DND-41 (cell line): ENCODE measurements around the gene IGFBP7.

ENCODE experiments used
- ATAC-seq: fragments of 200-7000 bp; cut with Tn5 transposase; 3 replicates; pipeline ENCODE4 v1.9.1; 2021; ENCODE audit warnings: low read depth; ENCODE audit not compliant: insufficient read depth
- DNase-seq: peaks from one replicate; pipeline ENCODE4 v3.0.0-alpha.2; 2020
- H2AFZ ChIP-seq: 2 replicates; pipeline ENCODE4 v1.6.0; 2012; ENCODE audit warnings: low read depth, low read length
- H3K27ac ChIP-seq: 2 replicates; pipeline ENCODE4 v1.5.1; 2012; ENCODE audit warnings: low read length, inconsistent platforms
- H3K27me3 ChIP-seq: fragments of 200-600 bp; sonication (generic); 2 replicates; pipeline ENCODE4 v1.6.0; 2012; ENCODE audit warnings: low read length, mild to moderate bottlenecking, inconsistent platforms; ENCODE audit not compliant: insufficient read depth, poor library complexity
- H3K36me3 ChIP-seq: 2 replicates; pipeline ENCODE4 v1.5.1; 2012; ENCODE audit warnings: low read length, inconsistent platforms; ENCODE audit not compliant: insufficient read depth
- H3K4me1 ChIP-seq: 2 replicates; pipeline ENCODE4 v1.5.1; 2012; ENCODE audit warnings: mild to moderate bottlenecking, low read length; ENCODE audit not compliant: insufficient read depth
- H3K4me2 ChIP-seq: 2 replicates; pipeline ENCODE4 v1.6.0; 2012; ENCODE audit warnings: mild to moderate bottlenecking, moderate library complexity, low read length, inconsistent platforms; ENCODE audit not compliant: insufficient read depth
- H3K4me3 ChIP-seq, 2 experiments: fragments of 200-600 bp in 1 of 2; shearing (Covaris generic) in 1 of 2; 2 replicates each; pipeline ENCODE4 v1.5.1; 2012 to 2016; ENCODE audit warnings: inconsistent platforms in 2 of 2, low read length in 2 of 2, mild to moderate bottlenecking in 2 of 2, low read depth in 1 of 2, moderate library complexity in 1 of 2
- H3K79me2 ChIP-seq: 2 replicates; pipeline ENCODE4 v1.6.0; 2012; ENCODE audit warnings: low read length, inconsistent platforms; ENCODE audit not compliant: insufficient read depth
- H3K9ac ChIP-seq: 2 replicates; pipeline ENCODE4 v1.6.0; 2012; ENCODE audit warnings: low read depth, mild to moderate bottlenecking, inconsistent platforms, low read length, moderate library complexity
- H3K9me3 ChIP-seq: 2 replicates; pipeline ENCODE4 v1.5.1; 2012; ENCODE audit warnings: low read length, moderate library complexity, mild to moderate bottlenecking, inconsistent platforms; ENCODE audit not compliant: insufficient read depth, severe bottlenecking
- H4K20me1 ChIP-seq: 2 replicates; pipeline ENCODE4 v1.6.0; 2012; ENCODE audit warnings: low read length; ENCODE audit not compliant: insufficient read depth
- EZH2 ChIP-seq: IDR thresholded peaks from 3 replicates; pipeline ENCODE4 v1.6.1; 2012; ENCODE audit warnings: borderline replicate concordance, low read depth, mild to moderate bottlenecking, moderate library complexity, low read length, inconsistent platforms; ENCODE audit not compliant: severe bottlenecking
- TF ChIP-seq, protein P1 (sequence below): IDR thresholded peaks from 2 replicates; pipeline ENCODE4 v1.5.1; 2012; ENCODE audit warnings: borderline replicate concordance, low read length, moderate library complexity, mild to moderate bottlenecking; ENCODE audit not compliant: poor library complexity, severe bottlenecking; ENCODE audit errors: extremely low read depth

The IGFBP7 gene

DNA sequence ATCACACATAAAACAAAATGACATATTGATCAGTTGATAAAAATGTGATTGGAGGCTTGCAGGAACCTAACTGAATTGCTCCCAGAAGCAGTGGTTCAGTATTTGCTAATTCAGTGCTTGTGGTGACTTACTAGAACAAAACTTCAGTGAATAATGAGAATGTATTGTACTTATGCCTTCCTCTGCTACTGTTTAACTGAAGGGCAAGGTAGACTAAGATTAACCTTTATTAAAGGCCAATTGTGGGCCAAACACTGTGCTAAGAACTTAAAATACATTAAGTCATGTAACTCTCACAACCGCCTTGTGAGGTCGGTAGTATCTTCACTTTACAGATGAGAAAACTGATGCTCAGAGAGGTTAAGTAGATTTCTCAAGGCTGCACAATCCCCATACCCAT is 14.9 kb downstream of the IGFBP7 start:
- no peaks in the 10 kb centered on the region for H3K27me3 ChIP-seq
- H3K36me3 ChIP-seq, result no peaks in the 10 kb centered on the region
- no peak overlapping the region for H2AFZ ChIP-seq
- no peak overlapping the region for H3K9ac ChIP-seq
- no peak overlapping the region for H3K4me2 ChIP-seq
- H3K79me2 ChIP-seq, result no peaks in the 10 kb centered on the region
- no peaks in the 10 kb centered on the region for H3K9me3 ChIP-seq
- no peak for TF ChIP-seq EZH2
- TF ChIP-seq, protein P1, sequence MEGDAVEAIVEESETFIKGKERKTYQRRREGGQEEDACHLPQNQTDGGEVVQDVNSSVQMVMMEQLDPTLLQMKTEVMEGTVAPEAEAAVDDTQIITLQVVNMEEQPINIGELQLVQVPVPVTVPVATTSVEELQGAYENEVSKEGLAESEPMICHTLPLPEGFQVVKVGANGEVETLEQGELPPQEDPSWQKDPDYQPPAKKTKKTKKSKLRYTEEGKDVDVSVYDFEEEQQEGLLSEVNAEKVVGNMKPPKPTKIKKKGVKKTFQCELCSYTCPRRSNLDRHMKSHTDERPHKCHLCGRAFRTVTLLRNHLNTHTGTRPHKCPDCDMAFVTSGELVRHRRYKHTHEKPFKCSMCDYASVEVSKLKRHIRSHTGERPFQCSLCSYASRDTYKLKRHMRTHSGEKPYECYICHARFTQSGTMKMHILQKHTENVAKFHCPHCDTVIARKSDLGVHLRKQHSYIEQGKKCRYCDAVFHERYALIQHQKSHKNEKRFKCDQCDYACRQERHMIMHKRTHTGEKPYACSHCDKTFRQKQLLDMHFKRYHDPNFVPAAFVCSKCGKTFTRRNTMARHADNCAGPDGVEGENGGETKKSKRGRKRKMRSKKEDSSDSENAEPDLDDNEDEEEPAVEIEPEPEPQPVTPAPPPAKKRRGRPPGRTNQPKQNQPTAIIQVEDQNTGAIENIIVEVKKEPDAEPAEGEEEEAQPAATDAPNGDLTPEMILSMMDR, result no peak
- H4K20me1 ChIP-seq, result no peaks in the 10 kb centered on the region
- no peak for DNase-seq
- H3K4me3 ChIP-seq, result no peak overlapping the region
- no peak overlapping the region for H3K27ac ChIP-seq
- H3K4me1 ChIP-seq, result no peaks in the 10 kb centered on the region
- no peak for ATAC-seq

DNA sequence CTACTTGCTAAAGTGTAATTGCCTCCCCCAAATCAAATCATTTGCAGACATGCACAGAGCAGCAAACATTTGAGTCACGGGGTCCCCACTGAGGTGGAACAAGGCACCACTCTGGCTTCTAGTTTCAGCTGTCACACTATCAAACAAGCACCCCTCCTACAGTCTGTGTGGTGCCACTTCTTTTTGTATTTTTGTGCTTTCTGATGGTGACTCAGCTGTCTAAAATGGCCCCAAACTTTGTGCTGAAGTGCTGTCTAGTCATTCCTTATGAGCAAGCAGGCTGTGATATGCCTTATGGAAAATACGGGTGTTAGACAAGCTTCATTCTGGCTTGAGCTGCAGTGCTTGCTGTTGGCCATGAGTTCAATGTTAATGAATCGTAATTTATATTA is 15.4 kb downstream of the IGFBP7 start:
- no peak for ATAC-seq
- H2AFZ ChIP-seq, result no peak overlapping the region
- H3K4me2 ChIP-seq, result no peak overlapping the region
- no peaks in the 10 kb centered on the region for H3K4me1 ChIP-seq
- no peak overlapping the region for H3K4me3 ChIP-seq
- TF ChIP-seq, protein P1, result no peak
- no peak for TF ChIP-seq EZH2
- H3K9me3 ChIP-seq, result no peaks in the 10 kb centered on the region
- no peak overlapping the region for H3K9ac ChIP-seq
- no peak overlapping the region for H3K27ac ChIP-seq
- no peaks in the 10 kb centered on the region for H3K36me3 ChIP-seq
- no peak for DNase-seq
- no peaks in the 10 kb centered on the region for H3K79me2 ChIP-seq
- H3K27me3 ChIP-seq, result no peaks in the 10 kb centered on the region
- H4K20me1 ChIP-seq, result no peaks in the 10 kb centered on the region

DNA sequence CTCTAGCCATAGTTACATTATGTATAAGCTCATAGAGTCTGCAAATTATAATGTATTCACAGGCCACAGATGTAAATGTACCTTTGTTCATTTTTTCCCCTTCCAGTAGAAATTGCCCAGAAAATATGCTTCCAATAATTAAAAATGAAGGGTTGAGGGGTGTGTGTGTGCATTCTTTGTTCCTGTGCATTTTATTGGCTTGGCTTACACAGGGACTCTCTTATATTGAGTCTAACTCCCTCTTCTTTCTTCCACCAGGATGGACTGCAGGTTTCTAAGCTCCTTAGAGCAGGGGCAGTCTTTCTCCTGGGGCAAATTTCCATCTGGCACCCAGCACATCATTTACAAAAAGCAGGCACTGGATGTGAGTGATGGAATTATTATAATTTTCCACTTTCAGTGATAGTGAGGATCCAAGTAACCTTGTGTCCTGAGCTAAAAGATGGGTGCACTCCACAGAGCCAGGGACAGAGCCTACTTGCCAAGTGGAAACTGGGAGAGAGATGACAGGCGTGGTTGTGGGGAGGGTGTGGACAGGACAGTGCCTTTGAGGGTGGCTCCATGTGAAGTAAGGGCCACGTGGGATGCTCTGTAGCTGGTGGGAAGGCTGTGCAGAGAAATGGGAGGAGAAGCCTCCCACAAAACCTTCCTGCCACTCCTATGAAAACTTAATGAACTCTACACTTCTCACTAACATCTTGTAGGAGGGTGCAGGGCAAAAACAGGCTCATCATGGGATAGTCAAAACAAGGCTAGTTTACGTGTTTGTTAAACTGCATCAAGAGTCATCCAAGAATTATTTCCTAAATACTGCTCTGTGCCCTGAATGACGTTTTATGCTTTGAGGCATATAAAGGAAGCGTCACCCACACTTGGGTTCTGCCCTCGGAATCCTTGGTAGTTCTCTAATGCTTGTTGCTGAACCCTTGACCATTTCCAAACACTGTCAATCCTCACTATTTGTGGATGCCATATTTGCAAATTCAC is 16.0 kb downstream of the IGFBP7 start:
- H3K9me3 ChIP-seq, result no peaks in the 10 kb centered on the region
- ATAC-seq (no peak), DNase-seq (no peak)
- H3K79me2 ChIP-seq, result no peaks in the 10 kb centered on the region
- no peaks in the 10 kb centered on the region for H3K4me1 ChIP-seq
- H4K20me1 ChIP-seq, result no peaks in the 10 kb centered on the region
- no peak overlapping the region for H3K4me3 ChIP-seq
- no peak overlapping the region for H3K4me2 ChIP-seq
- no peak overlapping the region for H2AFZ ChIP-seq
- H3K36me3 ChIP-seq, result no peaks in the 10 kb centered on the region
- no peak overlapping the region for H3K9ac ChIP-seq
- H3K27me3 ChIP-seq, result no peaks in the 10 kb centered on the region
- TF ChIP-seq, protein P1, result no peak
- no peak for TF ChIP-seq EZH2
- H3K27ac ChIP-seq, result no peak overlapping the region
